BLaER1 (cell line): ENCODE results near the gene ACAT1.

Experiments used
- H3K27ac ChIP-seq: shearing (Covaris generic); formaldehyde crosslinking; 2 replicates; pipeline ENCODE4 v1.8.1; 2022
- H3K27me3 ChIP-seq: shearing (Covaris generic); formaldehyde crosslinking; 2 replicates; pipeline ENCODE4 v1.8.1; 2022
- H3K36me3 ChIP-seq: shearing (Covaris generic); formaldehyde crosslinking; 2 replicates; pipeline ENCODE4 v1.8.1; 2022
- H3K4me1 ChIP-seq: shearing (Covaris generic); formaldehyde crosslinking; 2 replicates; pipeline ENCODE4 v1.8.1; 2022
- H3K4me2 ChIP-seq: shearing (Covaris generic); formaldehyde crosslinking; 2 replicates; pipeline ENCODE4 v1.8.1; 2022
- H3K4me3 ChIP-seq: shearing (Covaris generic); formaldehyde crosslinking; 2 replicates; pipeline ENCODE4 v1.8.1; 2022
- H3K9ac ChIP-seq: shearing (Covaris generic); formaldehyde crosslinking; 2 replicates; pipeline ENCODE4 v1.8.1; 2022
- H3K9me3 ChIP-seq: shearing (Covaris generic); formaldehyde crosslinking; 2 replicates; pipeline ENCODE4 v1.8.1; 2022
- H4K20me1 ChIP-seq: shearing (Covaris generic); formaldehyde crosslinking; 2 replicates; pipeline ENCODE4 v1.8.1; 2022
- Cebpa-rat ChIP-seq: shearing (Covaris generic); IDR thresholded peaks from 2 replicates; pipeline ENCODE4 v1.8.1; 2022

ACAT1 gene

GRCh38 chr11:108196901-108197300 lies 75.5 kb downstream of the ACAT1 start:
- no peak overlapping the region for H3K9ac ChIP-seq
- no peak overlapping the region for H3K4me3 ChIP-seq
- H4K20me1 ChIP-seq = peaks cover 63% of the 10 kb centered on the region
- no peaks in the 10 kb centered on the region for H3K27me3 ChIP-seq
- H3K36me3 ChIP-seq = peaks cover 89% of the 10 kb centered on the region
- no peaks in the 10 kb centered on the region for H3K9me3 ChIP-seq
- no peak for TF ChIP-seq Cebpa-rat
- no peak overlapping the region for H3K4me2 ChIP-seq
- H3K27ac ChIP-seq = no peak overlapping the region
- no peaks in the 10 kb centered on the region for H3K4me1 ChIP-seq
